ENCODE results near the gene TBC1D17. TPM values are rescaled to one million over a fixed set of nuclear protein-coding genes. Genes with fewer than 3 reads are reported as not detected.

TBC1D17 gene
- total and polyA plus RNA-seq, 8 donors: 10.5 to 77.1 (median 35.3) TPM

GRCh38 chr19:49854378-49855263, 22.9 kb upstream of the TBC1D17 start:
- H3K9me3 ChIP-seq: no peaks in the 10 kb centered on the region
- no peaks in the 10 kb centered on the region for H3K27me3 ChIP-seq
- TF ChIP-seq EP300 (IDR thresholded peaks at IDR 0.05) (no peak), CTCF (IDR thresholded peaks at IDR 0.05) (no peak), POLR2A (IDR thresholded peaks at IDR 0.05) (no peak), POLR2AphosphoS5 (IDR thresholded peaks at IDR 0.05) (no peak)
- H3K27ac ChIP-seq: peak overlapping the region in 2 of 5 donors; percentile 1 to 38
- peaks cover 48 to 57% (median 55%) of the 10 kb centered on the region in 4 donors for H3K36me3 ChIP-seq
- peak overlapping the region in 1 of 4 donors; percentile 6 for H3K4me3 ChIP-seq
- DNase-seq: peak in 1 of 2 donors; percentile 18
- 79 to 91% (median 83%) methylated on average over 17 to 39 of the region's 39 CpGs for WGBS, 5 donors
- H3K4me1 ChIP-seq: peaks cover 15 to 46% (median 42%) of the 10 kb centered on the region in 4 donors
- intact Hi-C loops (cut with DNase I; ENCODE audit: low total_unique reads): no loop called here

DNA sequence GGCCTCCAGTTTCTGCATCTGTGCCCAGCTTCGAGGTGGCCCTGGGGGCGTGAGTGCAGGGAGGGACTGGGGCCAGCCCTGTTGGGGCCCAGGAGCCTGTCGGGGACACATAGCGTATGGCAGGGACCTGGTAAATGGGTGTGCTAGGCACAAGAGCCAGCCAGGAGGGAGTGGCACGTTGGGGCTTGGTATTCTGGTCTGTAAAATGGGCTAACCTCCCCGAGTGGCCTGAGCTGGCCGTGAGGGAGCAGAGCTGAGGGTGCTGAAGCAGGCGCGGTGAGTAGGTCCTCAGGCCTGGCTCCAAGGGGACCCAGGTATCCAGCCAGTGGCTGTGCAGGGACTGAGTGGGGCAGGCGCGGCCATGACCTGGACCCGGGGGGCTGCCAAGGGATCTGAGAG, 22.2 kb upstream of the TBC1D17 start:
- no peak for DNase-seq
- Histone ChIP-seq H3K4me3 (no peak overlapping the region), H3K36me3 (peaks cover 53 to 64% (median 62%) of the 10 kb centered on the region in 4 donors), H3K4me1 (peaks cover 15 to 43% (median 36%) of the 10 kb centered on the region in 4 donors), H3K27me3 (no peaks in the 10 kb centered on the region), H3K27ac (peak overlapping the region in 1 of 5 donors; percentile 1), H3K9me3 (no peaks in the 10 kb centered on the region)
- 84 to 93% (median 90%) methylated on average over 11 to 12 of the region's 12 CpGs for WGBS, 5 donors
- TF ChIP-seq CTCF (IDR thresholded peaks at IDR 0.05) (no peak), POLR2A (IDR thresholded peaks at IDR 0.05) (no peak), EP300 (IDR thresholded peaks at IDR 0.05) (no peak), POLR2AphosphoS5 (IDR thresholded peaks at IDR 0.05) (no peak)
- intact Hi-C loops (cut with DNase I; ENCODE audit: low total_unique reads): no loop called here

GRCh38 chr19:49855676-49856573, 21.6 kb upstream of the TBC1D17 start:
- H3K27ac ChIP-seq: peak overlapping the region in 2 of 5 donors; percentile 1 to 4
- TF ChIP-seq CTCF (IDR thresholded peaks at IDR 0.05) (no peak), EP300 (IDR thresholded peaks at IDR 0.05) (no peak), POLR2A (IDR thresholded peaks at IDR 0.05) (no peak), POLR2AphosphoS5 (IDR thresholded peaks at IDR 0.05) (no peak)
- intact Hi-C loops (cut with DNase I; ENCODE audit: low total_unique reads): no loop called here
- DNase-seq: no peak
- H3K4me1 ChIP-seq: peaks cover 21 to 49% (median 41%) of the 10 kb centered on the region in 4 donors
- H3K4me3 ChIP-seq: no peak overlapping the region
- no peaks in the 10 kb centered on the region for H3K27me3 ChIP-seq
- H3K36me3 ChIP-seq: peaks cover 57 to 70% (median 68%) of the 10 kb centered on the region in 4 donors
- no peaks in the 10 kb centered on the region for H3K9me3 ChIP-seq
- WGBS, 5 donors: 77 to 85% (median 83%) methylated on average over 15 to 21 of the region's 21 CpGs

DNA sequence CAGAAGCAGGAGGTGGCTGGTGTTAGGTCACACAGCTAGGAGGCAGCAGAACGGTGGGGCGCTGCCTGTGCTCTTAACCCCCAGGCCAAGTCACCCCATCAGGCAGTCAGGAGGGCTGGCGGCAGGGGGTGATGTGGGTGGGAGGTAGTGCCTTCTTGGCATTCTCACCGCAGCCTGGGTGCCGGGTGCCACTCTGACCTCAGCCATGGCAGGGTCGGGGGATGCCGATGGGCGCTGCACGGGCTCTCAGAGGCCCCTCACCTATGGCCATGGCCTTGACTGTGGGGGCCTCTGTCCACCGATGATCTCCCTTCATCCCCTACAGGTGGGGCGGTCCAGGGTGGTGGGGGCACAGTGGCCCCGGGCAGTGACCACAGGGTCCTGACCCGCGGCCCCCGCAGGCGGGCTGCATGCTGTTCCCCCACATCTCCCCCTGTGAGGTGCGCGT, 20.9 kb upstream of the TBC1D17 start:
- H3K27ac ChIP-seq: peak overlapping the region in 1 of 5 donors; percentile 4
- no peaks in the 10 kb centered on the region for H3K9me3 ChIP-seq
- H3K36me3 ChIP-seq: peaks cover 62 to 77% (median 75%) of the 10 kb centered on the region in 4 donors
- H3K4me1 ChIP-seq: peaks cover 27 to 55% (median 47%) of the 10 kb centered on the region in 4 donors
- no peak for TF ChIP-seq CTCF (IDR thresholded peaks at IDR 0.05)
- TF ChIP-seq POLR2AphosphoS5 (IDR thresholded peaks at IDR 0.05): no peak
- no peak for TF ChIP-seq POLR2A (IDR thresholded peaks at IDR 0.05)
- TF ChIP-seq EP300 (IDR thresholded peaks at IDR 0.05): no peak
- WGBS, 5 donors: 78 to 94% (median 89%) methylated on average over 5 to 18 of the region's 18 CpGs
- DNase-seq: no peak
- no peak overlapping the region for H3K4me3 ChIP-seq
- H3K27me3 ChIP-seq: no peaks in the 10 kb centered on the region
- intact Hi-C loops (cut with DNase I; ENCODE audit: low total_unique reads): no loop called here

Data from stomach (tissue), 9 donors.